ENCODE results near the gene SEMA6D.

Gene SEMA6D

DNA sequence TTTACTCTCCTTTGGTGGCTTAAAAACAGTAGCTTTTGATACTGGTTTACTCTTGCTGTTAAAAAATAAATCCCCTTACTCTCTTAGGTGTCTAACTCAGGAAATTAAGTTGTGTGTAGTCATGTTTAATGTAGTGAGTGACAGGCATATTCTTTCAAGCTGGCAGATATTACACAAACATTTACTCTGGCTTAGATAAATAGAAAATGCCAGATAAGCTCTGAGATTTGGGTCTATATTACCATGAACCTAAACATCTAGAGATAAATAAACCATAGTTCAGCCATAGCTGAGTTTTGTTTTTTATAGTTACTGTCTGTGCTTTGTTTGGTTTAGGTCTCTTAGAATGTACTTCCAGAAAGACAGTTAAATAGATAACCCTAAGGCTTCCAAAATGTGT lies 2.4 kb downstream of the SEMA6D start:
- Histone ChIP-seq H3K4me1 (ENCODE audit: control insufficient read depth, insufficient read depth, low read length) (peaks cover 4% of the 10 kb centered on the region), H3K9ac (ENCODE audit: low read depth, low read length) (no peak overlapping the region), H3K36me3 (ENCODE audit: control insufficient read depth, insufficient read depth, low read length) (no peaks in the 10 kb centered on the region), H3K27me3 (ENCODE audit: control insufficient read depth, insufficient read depth, low read length) (peaks cover 41% of the 10 kb centered on the region), H3K4me3 (ENCODE audit: low read depth, low read length) (peak overlapping the region; percentile 78), H3K9me3 (ENCODE audit: control insufficient read depth, insufficient read depth, low read length) (no peaks in the 10 kb centered on the region)

DNA sequence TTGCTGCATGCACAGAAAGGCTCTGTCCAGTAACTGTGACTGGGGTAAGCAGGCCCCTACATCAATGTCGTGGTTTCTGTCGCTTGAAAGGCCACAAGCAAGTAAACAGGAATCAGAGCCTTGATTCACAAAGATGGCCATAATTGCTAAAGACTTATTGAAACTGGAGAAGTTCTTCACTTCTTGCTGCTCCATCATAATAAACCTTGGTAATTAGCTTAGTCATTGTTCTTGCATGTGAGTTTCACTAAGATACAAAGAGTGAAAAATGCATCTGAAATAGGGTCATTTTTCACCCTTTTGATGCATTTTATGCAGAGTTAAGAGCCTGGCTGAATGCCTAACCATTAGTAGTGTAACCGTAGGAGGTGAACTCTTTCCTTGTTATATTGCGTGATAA lies 3.2 kb downstream of the SEMA6D start:
- Histone ChIP-seq H3K36me3 (ENCODE audit: control insufficient read depth, insufficient read depth, low read length) (no peaks in the 10 kb centered on the region), H3K4me1 (ENCODE audit: control insufficient read depth, insufficient read depth, low read length) (peaks cover 4% of the 10 kb centered on the region), H3K9me3 (ENCODE audit: control insufficient read depth, insufficient read depth, low read length) (no peaks in the 10 kb centered on the region), H3K9ac (ENCODE audit: low read depth, low read length) (no peak overlapping the region), H3K4me3 (ENCODE audit: low read depth, low read length) (no peak overlapping the region), H3K27me3 (ENCODE audit: control insufficient read depth, insufficient read depth, low read length) (peaks cover 33% of the 10 kb centered on the region)

DNA sequence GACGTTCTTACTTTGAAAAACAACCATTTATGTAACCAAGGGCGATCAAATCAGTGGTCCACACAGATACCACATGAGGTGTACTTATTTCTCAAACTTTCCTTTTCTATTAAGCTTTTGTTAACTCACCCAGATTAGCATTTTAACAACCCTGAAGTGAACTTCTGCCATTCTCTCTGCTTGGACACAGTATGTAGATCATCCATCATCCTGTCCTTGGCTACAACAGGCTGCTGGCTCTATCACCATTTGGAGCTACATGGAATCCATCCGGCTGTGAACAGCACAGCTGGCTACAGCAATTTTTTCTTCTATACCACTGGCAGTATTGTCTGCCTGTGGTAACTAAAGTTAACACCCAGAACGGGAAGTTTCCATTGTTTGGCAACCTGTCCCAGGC lies 4.4 kb downstream of the SEMA6D start:
- Histone ChIP-seq H3K9me3 (ENCODE audit: control insufficient read depth, insufficient read depth, low read length) (no peaks in the 10 kb centered on the region), H3K27me3 (ENCODE audit: control insufficient read depth, insufficient read depth, low read length) (peaks cover 25% of the 10 kb centered on the region), H3K9ac (ENCODE audit: low read depth, low read length) (no peak overlapping the region), H3K4me3 (ENCODE audit: low read depth, low read length) (no peak overlapping the region), H3K36me3 (ENCODE audit: control insufficient read depth, insufficient read depth, low read length) (no peaks in the 10 kb centered on the region), H3K4me1 (ENCODE audit: control insufficient read depth, insufficient read depth, low read length) (no peaks in the 10 kb centered on the region)

DNA sequence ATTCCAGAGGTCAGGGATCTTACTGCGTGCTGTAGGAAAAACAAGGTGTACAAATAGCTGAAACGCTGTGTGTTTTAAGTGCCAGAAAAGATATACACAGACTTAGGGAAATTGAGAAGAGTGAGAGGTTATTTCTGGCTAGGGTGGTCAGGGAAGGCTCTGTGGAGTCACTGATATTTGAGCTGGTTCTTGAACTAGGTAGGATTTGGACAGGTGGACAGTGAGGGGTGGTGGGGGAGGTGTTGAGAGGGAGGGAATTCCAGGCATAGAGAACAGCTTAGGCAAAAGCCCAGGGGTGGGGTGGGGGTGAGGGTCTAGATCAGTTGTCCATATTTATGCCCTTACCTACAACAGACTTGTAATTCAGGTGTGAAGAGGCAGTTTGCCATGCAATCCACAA lies 7.0 kb downstream of the SEMA6D start:
- no peaks in the 10 kb centered on the region for H3K36me3 ChIP-seq (ENCODE audit: control insufficient read depth, insufficient read depth, low read length)
- no peaks in the 10 kb centered on the region for H3K4me1 ChIP-seq (ENCODE audit: control insufficient read depth, insufficient read depth, low read length)
- H3K9me3 ChIP-seq (ENCODE audit: control insufficient read depth, insufficient read depth, low read length): no peaks in the 10 kb centered on the region

DNA sequence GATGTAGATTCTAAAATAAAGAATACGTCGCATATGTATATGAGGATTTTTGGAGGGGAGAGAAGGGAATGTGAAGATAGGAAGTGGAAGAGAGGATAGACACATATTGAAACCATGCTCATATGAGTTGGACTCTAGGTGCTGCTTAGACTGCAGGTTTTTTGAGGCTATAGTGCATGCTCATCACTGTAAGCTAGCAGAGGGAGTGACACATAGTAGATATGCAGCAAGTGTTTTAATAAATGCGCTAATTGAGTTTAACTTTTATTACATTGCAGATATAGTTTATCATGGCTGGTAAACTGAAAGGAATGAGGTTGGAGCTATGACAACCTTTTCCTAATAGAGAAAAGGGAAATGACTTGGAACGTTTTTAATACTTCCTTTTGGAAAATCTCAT lies 7.7 kb downstream of the SEMA6D start:
- H3K4me3 ChIP-seq (ENCODE audit: low read depth, low read length): no peak overlapping the region
- no peak overlapping the region for H3K9ac ChIP-seq (ENCODE audit: low read depth, low read length)
- H3K36me3 ChIP-seq (ENCODE audit: control insufficient read depth, insufficient read depth, low read length): no peaks in the 10 kb centered on the region
- H3K9me3 ChIP-seq (ENCODE audit: control insufficient read depth, insufficient read depth, low read length): no peaks in the 10 kb centered on the region
- H3K27me3 ChIP-seq (ENCODE audit: control insufficient read depth, insufficient read depth, low read length): peaks cover 9% of the 10 kb centered on the region
- no peaks in the 10 kb centered on the region for H3K4me1 ChIP-seq (ENCODE audit: control insufficient read depth, insufficient read depth, low read length)

More for the DNA sequence above, 7.0 kb downstream of the SEMA6D start:
- Histone ChIP-seq H3K4me3 (ENCODE audit: low read depth, low read length) (no peak overlapping the region), H3K9ac (ENCODE audit: low read depth, low read length) (no peak overlapping the region), H3K27me3 (ENCODE audit: control insufficient read depth, insufficient read depth, low read length) (peaks cover 16% of the 10 kb centered on the region)

DNA sequence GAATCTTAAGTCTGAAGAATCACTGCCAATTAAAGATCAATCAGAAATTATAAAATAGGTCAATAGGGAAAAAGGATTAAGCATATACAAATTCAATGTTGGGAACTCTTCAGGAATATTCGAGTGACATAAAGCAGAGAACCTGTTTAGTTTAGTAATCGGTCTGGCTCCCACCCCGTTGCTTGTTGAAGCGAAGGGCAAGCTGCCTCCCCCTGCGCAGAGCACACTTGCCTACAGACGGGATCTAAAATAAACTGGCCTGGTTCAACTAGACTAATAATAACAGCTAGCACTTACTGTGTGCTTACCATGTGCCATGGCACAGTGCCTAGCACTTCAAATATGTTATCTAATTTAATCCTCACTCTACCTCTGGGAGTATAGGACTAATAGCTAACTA lies 8.6 kb downstream of the SEMA6D start:
- H3K4me3 ChIP-seq (ENCODE audit: low read depth, low read length): no peak overlapping the region

DNA sequence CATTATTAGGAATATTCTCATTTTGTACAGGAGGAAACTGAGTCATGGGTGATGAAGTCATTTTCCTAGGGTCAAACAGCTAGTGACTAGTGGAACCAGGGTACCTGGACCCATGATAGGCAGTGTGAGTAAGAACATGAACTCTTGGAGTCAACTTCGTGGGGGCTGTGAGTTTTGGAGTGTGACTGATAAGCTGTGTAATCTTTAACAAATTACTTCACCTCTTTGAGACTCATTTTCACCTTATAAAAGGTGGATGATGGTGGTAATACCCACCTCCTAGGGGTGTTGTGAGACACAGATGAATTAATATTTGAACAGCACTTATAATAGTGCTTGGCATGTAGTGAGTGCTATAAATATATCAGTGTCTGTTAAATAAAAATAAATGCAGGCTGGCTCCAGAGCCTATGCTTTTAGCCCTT lies 9.1 kb downstream of the SEMA6D start:
- H3K36me3 ChIP-seq (ENCODE audit: control insufficient read depth, insufficient read depth, low read length): no peaks in the 10 kb centered on the region
- H3K27me3 ChIP-seq (ENCODE audit: control insufficient read depth, insufficient read depth, low read length): no peaks in the 10 kb centered on the region
- no peaks in the 10 kb centered on the region for H3K4me1 ChIP-seq (ENCODE audit: control insufficient read depth, insufficient read depth, low read length)
- no peak overlapping the region for H3K9ac ChIP-seq (ENCODE audit: low read depth, low read length)
- H3K4me3 ChIP-seq (ENCODE audit: low read depth, low read length): no peak overlapping the region
- H3K9me3 ChIP-seq (ENCODE audit: control insufficient read depth, insufficient read depth, low read length): no peaks in the 10 kb centered on the region

More for the DNA sequence above, 8.6 kb downstream of the SEMA6D start:
- H3K27me3 ChIP-seq (ENCODE audit: control insufficient read depth, insufficient read depth, low read length): peaks cover under 1% of the 10 kb centered on the region
- no peak overlapping the region for H3K9ac ChIP-seq (ENCODE audit: low read depth, low read length)
- no peaks in the 10 kb centered on the region for H3K4me1 ChIP-seq (ENCODE audit: control insufficient read depth, insufficient read depth, low read length)
- H3K36me3 ChIP-seq (ENCODE audit: control insufficient read depth, insufficient read depth, low read length): no peaks in the 10 kb centered on the region
- H3K9me3 ChIP-seq (ENCODE audit: control insufficient read depth, insufficient read depth, low read length): no peaks in the 10 kb centered on the region

DNA sequence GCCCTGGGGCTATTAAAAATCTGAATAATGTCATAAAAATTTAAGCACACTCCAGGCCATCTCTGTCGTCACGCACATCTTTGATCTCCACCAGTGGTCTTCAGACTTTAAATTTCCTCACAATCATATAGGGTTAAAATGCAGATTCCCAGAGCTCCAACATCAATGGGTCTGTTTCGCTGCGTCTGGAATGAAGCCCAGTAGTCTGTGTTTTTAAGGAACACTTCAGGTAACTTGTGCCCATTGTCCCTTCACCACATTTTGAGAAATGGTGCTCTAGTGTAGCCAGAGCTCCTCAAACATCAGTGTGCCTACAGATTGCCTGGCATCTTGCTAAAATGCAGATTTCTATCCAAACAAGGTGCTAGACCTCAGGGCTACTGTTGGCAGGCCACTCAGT lies 9.8 kb downstream of the SEMA6D start:
- no peaks in the 10 kb centered on the region for H3K36me3 ChIP-seq (ENCODE audit: control insufficient read depth, insufficient read depth, low read length)

DNA sequence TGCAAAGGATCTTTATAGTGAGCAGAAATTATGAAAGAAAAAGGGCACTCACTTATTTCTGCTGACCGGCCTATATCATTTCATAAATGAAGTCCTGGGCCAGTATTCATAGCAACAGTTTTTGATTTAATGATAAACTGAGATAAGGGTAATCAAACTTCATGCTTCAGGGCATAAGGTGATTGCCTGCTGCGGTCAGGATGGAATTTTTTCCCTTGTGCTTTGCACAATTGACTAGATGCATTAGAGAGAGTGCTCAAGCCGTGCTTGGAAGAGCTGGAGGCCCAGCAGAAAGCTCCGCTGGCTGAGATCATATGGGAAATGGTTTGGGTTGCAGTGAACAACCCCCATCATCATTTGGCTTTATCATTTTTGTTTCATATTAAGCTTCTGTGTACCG lies 10.4 kb downstream of the SEMA6D start:
- H3K27me3 ChIP-seq (ENCODE audit: control insufficient read depth, insufficient read depth, low read length): no peaks in the 10 kb centered on the region
- H3K4me1 ChIP-seq (ENCODE audit: control insufficient read depth, insufficient read depth, low read length): no peaks in the 10 kb centered on the region
- no peaks in the 10 kb centered on the region for H3K9me3 ChIP-seq (ENCODE audit: control insufficient read depth, insufficient read depth, low read length)
- no peak overlapping the region for H3K9ac ChIP-seq (ENCODE audit: low read depth, low read length)
- no peaks in the 10 kb centered on the region for H3K36me3 ChIP-seq (ENCODE audit: control insufficient read depth, insufficient read depth, low read length)
- H3K4me3 ChIP-seq (ENCODE audit: low read depth, low read length): no peak overlapping the region

More for the DNA sequence above, 9.8 kb downstream of the SEMA6D start:
- Histone ChIP-seq H3K9me3 (ENCODE audit: control insufficient read depth, insufficient read depth, low read length) (no peaks in the 10 kb centered on the region), H3K9ac (ENCODE audit: low read depth, low read length) (no peak overlapping the region), H3K4me1 (ENCODE audit: control insufficient read depth, insufficient read depth, low read length) (no peaks in the 10 kb centered on the region), H3K27me3 (ENCODE audit: control insufficient read depth, insufficient read depth, low read length) (no peaks in the 10 kb centered on the region), H3K4me3 (ENCODE audit: low read depth, low read length) (no peak overlapping the region)

DNA sequence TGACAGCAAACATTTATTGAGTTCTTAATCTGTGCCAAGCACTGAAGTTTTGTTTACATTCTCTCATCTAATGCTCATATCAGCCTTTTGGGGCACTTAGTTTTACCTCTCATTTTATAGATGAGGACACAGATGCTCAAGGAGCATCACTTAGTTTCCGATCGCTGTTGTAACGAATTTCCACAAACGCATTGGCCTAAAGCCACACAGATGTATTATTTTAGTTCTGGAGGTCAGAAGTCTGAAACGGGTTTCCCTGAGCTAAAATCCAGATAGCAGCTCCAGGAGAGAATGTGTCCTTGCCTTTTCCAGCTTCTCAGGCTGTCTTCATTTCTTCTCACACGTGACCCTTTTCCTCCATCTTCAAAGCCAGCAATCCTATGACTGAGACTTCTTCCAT lies 11.1 kb downstream of the SEMA6D start:
- Histone ChIP-seq H3K9me3 (ENCODE audit: control insufficient read depth, insufficient read depth, low read length) (no peaks in the 10 kb centered on the region), H3K4me3 (ENCODE audit: low read depth, low read length) (no peak overlapping the region), H3K27me3 (ENCODE audit: control insufficient read depth, insufficient read depth, low read length) (no peaks in the 10 kb centered on the region), H3K9ac (ENCODE audit: low read depth, low read length) (no peak overlapping the region), H3K4me1 (ENCODE audit: control insufficient read depth, insufficient read depth, low read length) (no peaks in the 10 kb centered on the region), H3K36me3 (ENCODE audit: control insufficient read depth, insufficient read depth, low read length) (no peaks in the 10 kb centered on the region)

DNA sequence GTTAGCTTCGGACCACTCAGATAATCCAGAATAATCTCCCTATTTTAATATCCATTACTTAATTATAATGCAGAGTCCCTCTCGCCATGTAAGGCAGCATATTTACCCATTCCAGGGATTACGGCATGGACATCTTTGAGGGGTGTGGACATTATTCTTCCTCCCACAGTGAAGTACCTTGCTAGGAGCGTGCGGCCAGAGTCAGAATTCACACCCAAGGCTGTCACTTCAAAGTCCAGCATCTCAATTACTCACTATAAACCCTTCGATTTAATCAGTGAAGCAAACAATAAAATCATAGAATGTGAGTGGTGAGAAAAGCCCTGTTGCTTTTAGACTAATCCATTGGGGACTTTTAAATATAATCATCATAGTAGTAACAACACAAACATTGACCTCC lies 11.6 kb downstream of the SEMA6D start:
- Histone ChIP-seq H3K27me3 (ENCODE audit: control insufficient read depth, insufficient read depth, low read length) (no peaks in the 10 kb centered on the region), H3K9ac (ENCODE audit: low read depth, low read length) (no peak overlapping the region), H3K9me3 (ENCODE audit: control insufficient read depth, insufficient read depth, low read length) (no peaks in the 10 kb centered on the region), H3K36me3 (ENCODE audit: control insufficient read depth, insufficient read depth, low read length) (no peaks in the 10 kb centered on the region), H3K4me1 (ENCODE audit: control insufficient read depth, insufficient read depth, low read length) (no peaks in the 10 kb centered on the region), H3K4me3 (ENCODE audit: low read depth, low read length) (no peak overlapping the region)

DNA sequence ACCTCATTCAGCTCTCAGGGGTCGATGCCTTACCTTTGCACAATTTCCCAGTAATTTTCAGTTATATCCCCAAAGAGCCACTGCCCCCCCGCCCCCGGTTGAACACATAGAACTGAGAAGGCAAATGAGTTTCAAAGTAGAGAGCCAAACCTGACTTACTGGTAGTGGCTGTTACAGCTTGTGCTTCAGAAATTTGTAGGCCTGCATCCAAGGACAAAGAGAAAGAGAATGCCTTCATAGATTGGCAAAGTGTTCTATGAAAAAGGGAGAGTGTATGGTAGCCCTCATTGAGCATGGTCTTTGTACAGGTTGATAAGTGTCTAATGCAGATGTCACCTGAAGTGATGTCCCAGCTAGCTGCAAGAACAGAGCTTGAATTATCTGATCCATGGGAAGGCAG lies 13.9 kb downstream of the SEMA6D start:
- H3K27me3 ChIP-seq (ENCODE audit: control insufficient read depth, insufficient read depth, low read length): no peaks in the 10 kb centered on the region
- no peak overlapping the region for H3K4me3 ChIP-seq (ENCODE audit: low read depth, low read length)
- no peaks in the 10 kb centered on the region for H3K9me3 ChIP-seq (ENCODE audit: control insufficient read depth, insufficient read depth, low read length)
- H3K4me1 ChIP-seq (ENCODE audit: control insufficient read depth, insufficient read depth, low read length): peaks cover 9% of the 10 kb centered on the region
- H3K9ac ChIP-seq (ENCODE audit: low read depth, low read length): no peak overlapping the region
- H3K36me3 ChIP-seq (ENCODE audit: control insufficient read depth, insufficient read depth, low read length): no peaks in the 10 kb centered on the region

DNA sequence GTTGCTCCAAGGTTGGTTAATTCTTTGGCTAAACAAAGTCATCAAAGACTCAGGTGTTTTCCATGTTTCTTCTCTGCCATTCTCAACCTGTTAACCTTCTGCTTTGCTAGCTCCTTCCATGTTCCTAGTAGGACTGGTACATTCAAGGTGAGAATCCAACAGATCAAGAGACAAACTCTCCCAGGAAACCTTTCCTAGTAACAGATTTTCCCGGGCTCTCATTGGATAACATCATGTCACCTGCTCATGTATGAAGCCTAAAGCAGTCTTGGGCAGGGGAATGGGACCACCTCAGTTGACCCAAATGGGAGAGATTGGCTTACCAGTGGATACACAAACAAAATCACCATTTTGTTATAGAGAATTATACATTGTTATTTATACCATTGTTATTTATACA lies 14.9 kb downstream of the SEMA6D start:
- Histone ChIP-seq H3K4me1 (ENCODE audit: control insufficient read depth, insufficient read depth, low read length) (peaks cover 15% of the 10 kb centered on the region), H3K9me3 (ENCODE audit: control insufficient read depth, insufficient read depth, low read length) (no peaks in the 10 kb centered on the region), H3K27me3 (ENCODE audit: control insufficient read depth, insufficient read depth, low read length) (no peaks in the 10 kb centered on the region), H3K9ac (ENCODE audit: low read depth, low read length) (no peak overlapping the region), H3K4me3 (ENCODE audit: low read depth, low read length) (no peak overlapping the region), H3K36me3 (ENCODE audit: control insufficient read depth, insufficient read depth, low read length) (no peaks in the 10 kb centered on the region)

All from iPS-15b (cell line).